NT2/D1 (cell line): ENCODE results near the gene SLC9A7.

Source experiments
- SUZ12 ChIP-seq: IDR thresholded peaks from 2 replicates; pipeline ENCODE4 v1.6.1; 2011; ENCODE audit not compliant: insufficient read length, insufficient read depth; ENCODE audit errors: extremely low read depth
- YY1 ChIP-seq: IDR thresholded peaks from 2 replicates; pipeline ENCODE4 v1.6.1; 2011; ENCODE audit not compliant: insufficient read length, insufficient read depth
- ZNF274 ChIP-seq: IDR thresholded peaks from 2 replicates; pipeline ENCODE4 v1.6.1; 2011; ENCODE audit warnings: mild to moderate bottlenecking, low read depth, low read length

DNA sequence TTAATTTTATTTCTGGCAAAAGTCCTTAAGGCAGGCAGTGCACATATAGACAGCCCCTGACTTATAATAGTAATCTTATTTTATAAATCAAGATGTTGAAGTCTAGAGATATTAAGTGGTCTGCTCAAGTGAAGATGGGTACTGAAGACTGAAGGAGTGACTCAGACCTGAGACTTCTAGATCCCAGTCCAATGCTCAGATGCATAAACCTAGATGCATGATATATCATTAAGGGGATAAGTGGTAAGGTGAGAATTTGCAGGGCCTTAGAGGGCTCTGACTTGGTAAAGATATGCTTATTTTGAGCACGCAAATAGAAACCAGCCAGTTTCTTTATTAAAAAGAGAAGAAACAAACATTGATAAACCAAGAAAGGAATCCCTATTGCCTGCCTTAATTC lies 42.9 kb downstream of the SLC9A7 start:
- no peak for TF ChIP-seq YY1
- TF ChIP-seq ZNF274: no peak
- no peak for TF ChIP-seq SUZ12
